ENCODE measurements around the gene DKKL1. TPM values are rescaled to one million over a fixed set of nuclear protein-coding genes. Genes with fewer than 3 reads are reported as not detected.

DKKL1 gene
- polyA plus RNA-seq, 2 of the 4 experiments (the other 2 are of a cell fraction): 0.37 to 0.53 TPM

DNA sequence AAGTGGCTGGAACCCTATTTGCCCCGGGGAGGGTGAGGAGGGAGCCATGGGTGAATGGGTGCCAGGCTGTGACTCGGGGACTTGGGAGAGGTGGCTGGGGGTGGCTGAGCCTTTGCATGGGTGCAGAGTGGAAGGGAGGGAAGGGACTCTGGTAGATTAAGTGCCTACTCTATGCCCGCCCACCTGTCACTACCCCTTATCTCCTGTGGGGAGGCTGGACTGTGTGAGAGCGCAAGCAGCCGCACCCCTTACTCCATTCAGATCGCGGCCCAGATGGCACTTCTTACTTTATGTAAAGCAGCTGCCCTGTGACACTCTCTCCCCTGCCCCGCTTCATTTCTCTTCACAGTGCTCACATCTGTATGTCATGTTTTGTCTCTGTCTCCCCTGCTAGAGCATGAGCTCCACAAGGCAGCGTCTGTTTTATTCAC, 27.3 kb downstream of the DKKL1 start:
- ATAC-seq (peak; percentile 2 to 23; a peak in 3 of 6 replicates), DNase-seq (ENCODE audit: low read depth in 1 of 2, low spot score in 1 of 2) (no peak), FAIRE-seq (no peak)
- no peak overlapping the region for H3K4me3 ChIP-seq
- no peak for TF ChIP-seq SMC3 (IDR thresholded peaks at IDR 0.05)
- no peak for TF ChIP-seq POLR2A (IDR thresholded peaks at IDR 0.05; ENCODE audit: low read length)
- TF ChIP-seq ZFP36 (IDR thresholded peaks at IDR 0.05; ENCODE audit: borderline replicate concordance, partially characterized antibody): no peak
- TF ChIP-seq JUNB (IDR thresholded peaks at IDR 0.05): no peak
- TF ChIP-seq POLR2AphosphoS2 (conservative IDR thresholded peaks at IDR 0.05; ENCODE audit: low read length): no peak
- TF ChIP-seq PHF8 (IDR thresholded peaks at IDR 0.05; ENCODE audit: borderline replicate concordance, low read depth): no peak
- TF ChIP-seq, protein P1, sequence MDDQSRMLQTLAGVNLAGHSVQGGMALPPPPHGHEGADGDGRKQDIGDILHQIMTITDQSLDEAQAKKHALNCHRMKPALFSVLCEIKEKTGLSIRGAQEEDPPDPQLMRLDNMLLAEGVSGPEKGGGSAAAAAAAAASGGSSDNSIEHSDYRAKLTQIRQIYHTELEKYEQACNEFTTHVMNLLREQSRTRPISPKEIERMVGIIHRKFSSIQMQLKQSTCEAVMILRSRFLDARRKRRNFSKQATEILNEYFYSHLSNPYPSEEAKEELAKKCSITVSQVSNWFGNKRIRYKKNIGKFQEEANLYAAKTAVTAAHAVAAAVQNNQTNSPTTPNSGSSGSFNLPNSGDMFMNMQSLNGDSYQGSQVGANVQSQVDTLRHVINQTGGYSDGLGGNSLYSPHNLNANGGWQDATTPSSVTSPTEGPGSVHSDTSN (IDR thresholded peaks at IDR 0.05): no peak
- TF ChIP-seq ZSCAN20 (CRISPR knock-in tag; IDR thresholded peaks at IDR 0.05): no peak
- no peak for TF ChIP-seq ZNF302 (CRISPR knock-in tag; IDR thresholded peaks at IDR 0.05)
- TF ChIP-seq SREBF2 (IDR thresholded peaks at IDR 0.05): no peak
- TF ChIP-seq FOXS1 (CRISPR knock-in tag; IDR thresholded peaks at IDR 0.05): no peak
- TF ChIP-seq MYC (IDR thresholded peaks at IDR 0.05; ENCODE audit: borderline replicate concordance, low read length): no peak
- no peak for TF ChIP-seq JUN (IDR thresholded peaks at IDR 0.05)
- 0 out of 3 replicates have a peak, but pooled peaks cover 3% of the 10 kb centered on the region for H3K4me1 ChIP-seq
- no peak overlapping the region for H3K27ac ChIP-seq
- WGBS (ENCODE audit: missing lambda C conversion rate): 37% methylated on average over 9 of the region's 9 CpGs
- no peak overlapping the region for H3K4me2 ChIP-seq
- CTCF ChIA-PET: interaction anchor here (0.6 to 10.9 kb wide), 32 partner anchors 13 to 608 kb away, joined by 3 to 244 read pairs (median 6); partner anchors contain the start of genes ALDH16A1, FLT3LG, GFY and PIH1D1
- POLR2A ChIA-PET: interaction anchor here (0.9 kb wide), 2 partner anchors 54 to 62 kb away, joined by 3 to 4 read pairs; partner anchors contain the start of gene ALDH16A1
- H3K9me3 ChIP-seq: no peaks in the 10 kb centered on the region

DNA sequence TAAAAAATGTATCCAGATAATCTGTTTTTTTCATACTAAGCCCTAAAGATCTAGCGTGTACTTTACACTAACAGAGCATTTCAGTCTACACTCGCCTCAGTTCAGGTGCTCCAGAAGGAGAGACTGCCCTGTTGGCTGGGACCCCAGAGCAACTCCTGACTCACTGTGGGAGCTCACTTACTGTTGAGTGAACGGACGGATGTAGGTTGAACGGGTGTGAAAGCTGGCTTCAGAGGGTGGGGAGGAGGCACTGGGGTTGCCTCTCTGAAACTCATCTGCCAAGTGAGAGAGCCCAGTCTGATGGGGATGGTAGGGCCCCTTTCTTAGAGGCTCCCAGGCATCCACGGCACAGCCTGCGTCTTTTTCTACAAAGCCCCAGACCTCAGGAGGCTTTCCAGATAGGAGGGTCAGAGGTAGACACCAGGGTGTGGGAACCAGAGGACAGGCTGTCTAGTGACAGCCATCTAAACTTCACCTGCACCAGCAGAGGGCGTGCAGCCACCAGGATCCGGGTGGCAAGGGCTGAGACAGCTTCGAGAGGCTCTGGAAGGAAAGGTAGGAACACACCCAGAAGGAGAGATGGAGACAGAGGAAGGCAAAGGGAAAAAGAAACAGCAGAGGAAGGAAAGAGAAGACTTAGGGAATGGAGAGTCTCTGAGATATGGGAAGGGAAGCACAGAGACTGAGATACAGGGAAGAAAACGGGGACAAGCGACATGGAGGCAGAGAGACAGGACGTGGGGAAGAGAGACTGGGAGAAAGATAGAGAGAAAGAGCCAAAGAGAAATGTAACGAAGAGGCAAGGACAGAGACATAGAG, 28.1 kb downstream of the DKKL1 start:
- H3K4me2 ChIP-seq: peak overlapping the region; percentile 17; the same call in 1 of the 3 replicates
- no peak overlapping the region for H3K4me3 ChIP-seq
- ATAC-seq: peak; percentile 83 to 94
- H3K9me3 ChIP-seq: no peaks in the 10 kb centered on the region
- DNase-seq (ENCODE audit: low read depth in 1 of 2, low spot score in 1 of 2): peak; percentile 89 to 93
- FAIRE-seq: peak; percentile 98
- 27% methylated on average over 14 of the region's 14 CpGs for WGBS (ENCODE audit: missing lambda C conversion rate)
- ChIA-PET CTCF (interaction anchor here (0.5 to 10.9 kb wide), 35 partner anchors 12 to 609 kb away, joined by 3 to 244 read pairs (median 5); partner anchors contain the start of genes ALDH16A1, FLT3LG, GFY and PIH1D1), POLR2A (interaction anchor here (0.9 kb wide), 2 partner anchors 53 to 61 kb away, joined by 3 to 4 read pairs; partner anchors contain the start of gene ALDH16A1)
- no peak for TF ChIP-seq EHMT2 (IDR thresholded peaks at IDR 0.05; ENCODE audit: low read depth)
- TF ChIP-seq NFE2L2 (conservative IDR thresholded peaks at IDR 0.05; ENCODE audit: low read length): no peak
- no peak for TF ChIP-seq CBX2 (IDR thresholded peaks at IDR 0.05; ENCODE audit: borderline replicate concordance, low read depth)
- no peak for TF ChIP-seq JUN (IDR thresholded peaks at IDR 0.05)
- peak; percentile 91 for TF ChIP-seq SMC3 (IDR thresholded peaks at IDR 0.05)
- TF ChIP-seq NR3C1 (IDR thresholded peaks at IDR 0.05): no peak
- TF ChIP-seq RAD21 (conservative IDR thresholded peaks at IDR 0.05 in 1 of 2, IDR thresholded peaks at IDR 0.05 in 1 of 2): peak; percentile 97 to 99
- TF ChIP-seq, protein P2, sequence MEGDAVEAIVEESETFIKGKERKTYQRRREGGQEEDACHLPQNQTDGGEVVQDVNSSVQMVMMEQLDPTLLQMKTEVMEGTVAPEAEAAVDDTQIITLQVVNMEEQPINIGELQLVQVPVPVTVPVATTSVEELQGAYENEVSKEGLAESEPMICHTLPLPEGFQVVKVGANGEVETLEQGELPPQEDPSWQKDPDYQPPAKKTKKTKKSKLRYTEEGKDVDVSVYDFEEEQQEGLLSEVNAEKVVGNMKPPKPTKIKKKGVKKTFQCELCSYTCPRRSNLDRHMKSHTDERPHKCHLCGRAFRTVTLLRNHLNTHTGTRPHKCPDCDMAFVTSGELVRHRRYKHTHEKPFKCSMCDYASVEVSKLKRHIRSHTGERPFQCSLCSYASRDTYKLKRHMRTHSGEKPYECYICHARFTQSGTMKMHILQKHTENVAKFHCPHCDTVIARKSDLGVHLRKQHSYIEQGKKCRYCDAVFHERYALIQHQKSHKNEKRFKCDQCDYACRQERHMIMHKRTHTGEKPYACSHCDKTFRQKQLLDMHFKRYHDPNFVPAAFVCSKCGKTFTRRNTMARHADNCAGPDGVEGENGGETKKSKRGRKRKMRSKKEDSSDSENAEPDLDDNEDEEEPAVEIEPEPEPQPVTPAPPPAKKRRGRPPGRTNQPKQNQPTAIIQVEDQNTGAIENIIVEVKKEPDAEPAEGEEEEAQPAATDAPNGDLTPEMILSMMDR (IDR thresholded peaks at IDR 0.05): peak; percentile 98
- no peak for TF ChIP-seq FOSL2 (IDR thresholded peaks at IDR 0.05)
- no peak for TF ChIP-seq FOSL2 (CRISPR knock-in tag; IDR thresholded peaks at IDR 0.05)
- no peak overlapping the region for H3K27ac ChIP-seq
- H3K4me1 ChIP-seq: 0 out of 3 replicates have a peak, but pooled peaks cover 3% of the 10 kb centered on the region

Measured in A549 (cell line).